HL-60 (cell line): ENCODE measurements around the gene CKAP2L.

Experiments used
- DNase-seq, 2 experiments: peaks; one replicate each; pipeline ENCODE4 v3.0.0-alpha.2; 2010 to 2020; ENCODE audit warnings: low read depth in 1 of 2, low spot score in 1 of 2
- H3K27ac ChIP-seq: fragments of 250-450 bp; sonication (Bioruptor Pico); replicated peaks from 2 replicates; pipeline ENCODE4 v1.5.1; 2020; ENCODE audit warnings: mild to moderate bottlenecking, moderate library complexity
- H3K27me3 ChIP-seq: fragments of 250-450 bp; sonication (Bioruptor Pico); 2 replicates; pipeline ENCODE4 v1.5.1; 2021; ENCODE audit warnings: mild to moderate bottlenecking, moderate library complexity; ENCODE audit not compliant: insufficient read depth, poor library complexity, severe bottlenecking
- H3K4me3 ChIP-seq: replicated peaks from 2 replicates; pipeline ENCODE4 v1.5.1; 2011; ENCODE audit warnings: mild to moderate bottlenecking, control low read depth, low read length; ENCODE audit not compliant: insufficient read depth
- GABPA ChIP-seq: IDR thresholded peaks from 2 replicates; pipeline ENCODE4 v1.6.1; 2012; ENCODE audit warnings: low read depth
- POLR2AphosphoS5 ChIP-seq: IDR thresholded peaks from 2 replicates; pipeline ENCODE4 v1.6.1; 2012; ENCODE audit warnings: low read depth
- SPI1 ChIP-seq: IDR thresholded peaks from 2 replicates; pipeline ENCODE4 v1.6.1; 2012; ENCODE audit warnings: low read depth, mild to moderate bottlenecking, borderline replicate concordance
- TF ChIP-seq, protein P1 (sequence below): IDR thresholded peaks from 2 replicates; pipeline ENCODE4 v1.6.1; 2012; ENCODE audit warnings: low read depth; ENCODE audit not compliant: insufficient replicate concordance
- TF ChIP-seq, protein P2 (sequence below): IDR thresholded peaks from one replicate; pipeline ENCODE4 v1.5.1; 2011; ENCODE audit warnings: low read length, control low read depth, inconsistent platforms; ENCODE audit not compliant: insufficient read depth

Gene CKAP2L

DNA sequence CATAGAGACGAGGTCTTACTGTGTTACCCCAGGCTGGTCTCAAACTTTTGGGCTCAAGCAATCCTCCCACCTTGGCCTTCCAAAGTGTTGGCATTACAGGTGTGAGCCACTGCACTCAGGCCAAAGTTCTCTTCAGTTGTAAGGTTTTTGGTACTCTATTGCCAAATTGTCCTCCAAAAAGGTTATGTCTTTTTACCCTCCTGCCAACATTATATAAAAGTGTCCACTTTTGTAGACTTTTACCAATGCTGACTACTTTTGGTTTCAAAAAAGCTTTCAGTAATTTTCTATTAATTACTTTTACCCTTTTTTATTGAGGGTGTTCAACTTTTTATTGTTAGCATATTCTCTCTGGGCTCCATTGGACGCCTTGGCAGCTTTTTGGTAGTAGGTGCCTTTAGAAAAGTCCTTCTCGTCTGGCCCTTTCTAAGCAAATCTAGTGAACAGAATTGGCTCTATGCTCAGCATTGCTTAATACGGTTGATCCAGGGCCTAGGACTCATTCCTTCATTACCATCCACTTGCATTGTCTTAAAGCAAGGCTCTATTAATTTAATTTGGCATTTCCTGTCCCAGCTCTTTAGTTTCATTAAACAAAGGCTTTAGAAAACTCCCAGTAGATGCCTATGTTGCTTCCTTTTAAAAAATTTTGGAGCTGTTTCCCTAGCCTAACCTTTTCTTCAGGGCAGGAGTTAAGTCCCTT lies 36.6 kb upstream of the CKAP2L start:
- no peak for TF ChIP-seq GABPA
- no peak overlapping the region for H3K27ac ChIP-seq
- no peaks in the 10 kb centered on the region for H3K27me3 ChIP-seq

DNA sequence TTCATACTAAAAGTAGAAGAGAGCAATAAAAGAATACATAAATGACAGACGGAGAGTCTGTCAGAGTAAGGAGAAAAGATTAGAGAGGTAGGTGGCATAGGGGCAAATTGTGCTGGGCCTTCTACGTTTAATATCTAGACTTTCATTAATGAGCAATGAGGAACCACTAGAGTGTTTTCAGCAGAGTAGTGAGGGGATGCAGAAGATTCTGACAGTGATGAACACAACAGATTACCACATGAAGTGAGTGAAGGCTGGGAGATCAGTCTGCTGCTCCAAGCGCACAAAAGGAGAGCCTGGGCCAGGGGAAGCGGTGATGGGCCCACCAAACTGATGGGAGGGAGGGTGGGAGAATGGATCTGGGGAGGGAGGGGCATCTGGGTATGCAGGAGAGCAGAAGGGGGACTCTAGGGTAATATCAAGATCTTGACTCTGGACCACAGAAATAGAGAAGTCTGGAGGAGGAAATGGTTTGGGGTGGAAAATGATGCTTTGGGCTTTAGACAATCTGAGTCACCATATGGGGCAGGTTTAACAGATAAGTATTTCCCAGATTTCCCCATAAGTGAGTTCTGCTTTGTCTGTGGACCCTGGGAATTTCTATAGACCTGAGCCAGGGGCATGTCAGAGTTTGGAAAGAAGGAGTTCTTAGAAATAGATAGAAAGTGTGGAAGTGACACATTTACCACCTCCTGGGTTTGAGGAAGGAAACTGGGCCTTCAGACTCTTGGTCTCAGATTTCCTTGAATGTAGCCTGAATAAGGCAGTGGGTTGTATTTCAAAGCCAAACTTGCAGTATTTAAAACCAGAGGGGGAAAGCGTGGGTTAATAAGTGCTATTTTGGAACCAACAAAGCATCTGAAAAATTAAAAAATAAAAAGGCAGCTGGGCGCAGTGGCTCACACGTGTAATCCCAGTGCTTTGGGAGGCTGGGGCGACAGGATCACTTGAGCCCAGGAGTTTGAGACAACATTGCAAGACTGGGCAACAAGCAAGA lies 34.9 kb upstream of the CKAP2L start:
- H3K4me3 ChIP-seq, result no peak overlapping the region
- no peaks in the 10 kb centered on the region for H3K27me3 ChIP-seq
- peak in 1 of 2 experiments; percentile 42 for DNase-seq
- TF ChIP-seq, protein P1, sequence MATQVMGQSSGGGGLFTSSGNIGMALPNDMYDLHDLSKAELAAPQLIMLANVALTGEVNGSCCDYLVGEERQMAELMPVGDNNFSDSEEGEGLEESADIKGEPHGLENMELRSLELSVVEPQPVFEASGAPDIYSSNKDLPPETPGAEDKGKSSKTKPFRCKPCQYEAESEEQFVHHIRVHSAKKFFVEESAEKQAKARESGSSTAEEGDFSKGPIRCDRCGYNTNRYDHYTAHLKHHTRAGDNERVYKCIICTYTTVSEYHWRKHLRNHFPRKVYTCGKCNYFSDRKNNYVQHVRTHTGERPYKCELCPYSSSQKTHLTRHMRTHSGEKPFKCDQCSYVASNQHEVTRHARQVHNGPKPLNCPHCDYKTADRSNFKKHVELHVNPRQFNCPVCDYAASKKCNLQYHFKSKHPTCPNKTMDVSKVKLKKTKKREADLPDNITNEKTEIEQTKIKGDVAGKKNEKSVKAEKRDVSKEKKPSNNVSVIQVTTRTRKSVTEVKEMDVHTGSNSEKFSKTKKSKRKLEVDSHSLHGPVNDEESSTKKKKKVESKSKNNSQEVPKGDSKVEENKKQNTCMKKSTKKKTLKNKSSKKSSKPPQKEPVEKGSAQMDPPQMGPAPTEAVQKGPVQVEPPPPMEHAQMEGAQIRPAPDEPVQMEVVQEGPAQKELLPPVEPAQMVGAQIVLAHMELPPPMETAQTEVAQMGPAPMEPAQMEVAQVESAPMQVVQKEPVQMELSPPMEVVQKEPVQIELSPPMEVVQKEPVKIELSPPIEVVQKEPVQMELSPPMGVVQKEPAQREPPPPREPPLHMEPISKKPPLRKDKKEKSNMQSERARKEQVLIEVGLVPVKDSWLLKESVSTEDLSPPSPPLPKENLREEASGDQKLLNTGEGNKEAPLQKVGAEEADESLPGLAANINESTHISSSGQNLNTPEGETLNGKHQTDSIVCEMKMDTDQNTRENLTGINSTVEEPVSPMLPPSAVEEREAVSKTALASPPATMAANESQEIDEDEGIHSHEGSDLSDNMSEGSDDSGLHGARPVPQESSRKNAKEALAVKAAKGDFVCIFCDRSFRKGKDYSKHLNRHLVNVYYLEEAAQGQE, result no peak
- peak; percentile 86 for TF ChIP-seq SPI1
- peak overlapping the region; percentile 10; the same call in 1 of the 2 replicates for H3K27ac ChIP-seq

More for the DNA sequence above, 36.6 kb upstream of the CKAP2L start:
- no peak for DNase-seq
- no peak overlapping the region for H3K4me3 ChIP-seq

DNA sequence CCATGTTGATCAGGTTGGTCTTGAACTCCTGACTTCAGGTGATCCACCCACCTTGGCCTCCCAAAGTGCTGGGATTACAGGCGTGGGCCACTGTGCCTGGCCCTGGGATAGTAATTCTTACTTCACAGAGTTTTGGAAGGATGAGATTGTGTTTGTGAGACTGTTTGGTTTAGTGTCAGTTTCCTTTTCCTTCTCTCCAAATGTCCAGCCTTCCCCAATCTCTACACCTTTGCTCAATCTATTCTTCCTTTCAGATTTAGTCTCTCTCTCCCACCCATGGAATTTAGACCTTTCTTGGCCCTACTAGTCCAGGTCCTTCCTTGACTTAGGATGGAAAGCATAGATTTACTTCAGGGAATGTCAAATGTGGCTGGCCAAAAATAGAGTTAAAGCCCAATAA lies 32.1 kb upstream of the CKAP2L start:
- DNase-seq, result no peak
- no peak overlapping the region for H3K27ac ChIP-seq
- H3K27me3 ChIP-seq, result no peaks in the 10 kb centered on the region
- TF ChIP-seq POLR2AphosphoS5, result no peak
- TF ChIP-seq SPI1, result no peak
- TF ChIP-seq, protein P2, sequence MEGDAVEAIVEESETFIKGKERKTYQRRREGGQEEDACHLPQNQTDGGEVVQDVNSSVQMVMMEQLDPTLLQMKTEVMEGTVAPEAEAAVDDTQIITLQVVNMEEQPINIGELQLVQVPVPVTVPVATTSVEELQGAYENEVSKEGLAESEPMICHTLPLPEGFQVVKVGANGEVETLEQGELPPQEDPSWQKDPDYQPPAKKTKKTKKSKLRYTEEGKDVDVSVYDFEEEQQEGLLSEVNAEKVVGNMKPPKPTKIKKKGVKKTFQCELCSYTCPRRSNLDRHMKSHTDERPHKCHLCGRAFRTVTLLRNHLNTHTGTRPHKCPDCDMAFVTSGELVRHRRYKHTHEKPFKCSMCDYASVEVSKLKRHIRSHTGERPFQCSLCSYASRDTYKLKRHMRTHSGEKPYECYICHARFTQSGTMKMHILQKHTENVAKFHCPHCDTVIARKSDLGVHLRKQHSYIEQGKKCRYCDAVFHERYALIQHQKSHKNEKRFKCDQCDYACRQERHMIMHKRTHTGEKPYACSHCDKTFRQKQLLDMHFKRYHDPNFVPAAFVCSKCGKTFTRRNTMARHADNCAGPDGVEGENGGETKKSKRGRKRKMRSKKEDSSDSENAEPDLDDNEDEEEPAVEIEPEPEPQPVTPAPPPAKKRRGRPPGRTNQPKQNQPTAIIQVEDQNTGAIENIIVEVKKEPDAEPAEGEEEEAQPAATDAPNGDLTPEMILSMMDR, result no peak
- TF ChIP-seq, protein P1, result no peak
- TF ChIP-seq GABPA, result no peak
- H3K4me3 ChIP-seq, result no peak overlapping the region

DNA sequence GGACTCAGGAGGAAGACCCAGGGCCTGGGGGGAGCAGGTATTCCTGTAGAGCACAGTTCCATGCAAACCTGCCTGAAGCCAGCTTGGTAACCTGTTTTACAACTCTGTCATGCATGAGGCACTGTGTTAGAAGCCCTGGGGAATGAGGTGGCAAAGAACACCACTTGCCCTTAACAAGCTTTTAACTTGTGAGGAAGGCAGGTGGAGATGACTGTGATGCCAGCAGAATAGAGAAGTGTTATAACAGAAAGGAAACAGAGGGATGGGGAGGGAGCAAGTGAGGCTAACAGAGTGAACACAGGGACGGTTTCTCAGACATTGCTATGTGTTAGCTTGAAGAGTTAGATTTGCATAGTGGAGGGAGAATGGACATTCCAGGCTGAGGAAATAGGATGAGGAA lies 31.4 kb upstream of the CKAP2L start:
- TF ChIP-seq SPI1 (peak; percentile 85; the same call in 1 of the 2 replicates), GABPA (no peak)
- H3K27ac ChIP-seq, result peak overlapping the region; percentile 61
- H3K27me3 ChIP-seq, result no peaks in the 10 kb centered on the region
- peak in 1 of 2 experiments; percentile 70 for DNase-seq
- no peak overlapping the region for H3K4me3 ChIP-seq

DNA sequence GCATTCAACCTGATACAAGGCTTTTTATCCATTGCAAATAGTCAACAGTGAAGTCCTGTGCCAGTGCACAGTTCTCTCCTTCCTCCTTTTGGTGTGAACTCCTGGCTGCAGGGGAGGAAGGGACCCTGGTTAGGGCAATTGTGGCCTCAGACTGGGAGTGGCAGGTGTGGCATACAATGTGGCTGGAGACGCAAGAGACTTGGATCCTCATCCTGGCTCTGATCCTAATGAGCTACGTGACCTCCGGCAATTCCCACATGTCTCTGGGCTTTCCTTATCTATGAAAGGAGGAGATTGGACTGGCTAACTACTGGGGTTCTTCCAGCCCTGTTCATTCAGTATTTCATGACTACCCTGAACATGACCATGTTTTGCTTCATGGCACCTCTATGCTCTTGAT lies 30.4 kb upstream of the CKAP2L start:
- Histone ChIP-seq H3K27ac (peak overlapping the region; percentile 61), H3K27me3 (no peaks in the 10 kb centered on the region), H3K4me3 (no peak overlapping the region)
- DNase-seq, result peak; percentile 51 to 60
- TF ChIP-seq, protein P1, result no peak
- TF ChIP-seq SPI1, result peak; percentile 20; the same call in 1 of the 2 replicates
